Measurements from ENCODE around the gene IRF2BP2.

IRF2BP2 gene

GRCh38 chr1:234633246-234634003 lies 23.4 kb upstream of the IRF2BP2 start:
- TF ChIP-seq ZFX (IDR thresholded peaks at IDR 0.05; ENCODE audit: borderline replicate concordance) (no peak), CTCF (IDR thresholded peaks at IDR 0.05) (no peak)
- H3K27ac ChIP-seq = no peak overlapping the region

- TF ChIP-seq ZFX (IDR thresholded peaks at IDR 0.05; ENCODE audit: borderline replicate concordance) (no peak), CTCF (IDR thresholded peaks at IDR 0.05) (no peak)
- H3K27ac ChIP-seq = no peak overlapping the region
Measured at GRCh38 chr1:234632225-234632624, 22.2 kb upstream of the IRF2BP2 start.

GRCh38 chr1:234631721-234632125 lies 21.7 kb upstream of the IRF2BP2 start:
- TF ChIP-seq ZFX (IDR thresholded peaks at IDR 0.05; ENCODE audit: borderline replicate concordance) = no peak
- no peak for TF ChIP-seq CTCF (IDR thresholded peaks at IDR 0.05)
- no peak overlapping the region for H3K27ac ChIP-seq

- no peak overlapping the region for H3K27ac ChIP-seq
- TF ChIP-seq CTCF (IDR thresholded peaks at IDR 0.05) (no peak), ZFX (IDR thresholded peaks at IDR 0.05; ENCODE audit: borderline replicate concordance) (no peak)
Measured at GRCh38 chr1:234629026-234629425, 19.0 kb upstream of the IRF2BP2 start.

GRCh38 chr1:234628089-234628488 lies 18.1 kb upstream of the IRF2BP2 start:
- no peak overlapping the region for H3K27ac ChIP-seq
- no peak for TF ChIP-seq ZFX (IDR thresholded peaks at IDR 0.05; ENCODE audit: borderline replicate concordance)
- TF ChIP-seq CTCF (IDR thresholded peaks at IDR 0.05) = no peak

- no peak for TF ChIP-seq ZFX (IDR thresholded peaks at IDR 0.05; ENCODE audit: borderline replicate concordance)
- TF ChIP-seq CTCF (IDR thresholded peaks at IDR 0.05) = no peak
- no peak overlapping the region for H3K27ac ChIP-seq
Measured at GRCh38 chr1:234627009-234627950, 17.3 kb upstream of the IRF2BP2 start.

- no peak overlapping the region for H3K27ac ChIP-seq
- TF ChIP-seq CTCF (IDR thresholded peaks at IDR 0.05) = no peak
- no peak for TF ChIP-seq ZFX (IDR thresholded peaks at IDR 0.05; ENCODE audit: borderline replicate concordance)
Measured at GRCh38 chr1:234626391-234626790, 16.4 kb upstream of the IRF2BP2 start.
